HUES48 (cell line): Measurements from ENCODE around the gene ZNF529.
A peak's percentile ranks its signal among the peaks of the same experiment; 100 is the strongest.

Source experiments
- H3K27ac ChIP-seq: one replicate; pipeline ENCODE4 v1.7.0; 2013; ENCODE audit warnings: low read depth, low read length, inconsistent platforms
- H3K27me3 ChIP-seq: 2 replicates; pipeline ENCODE4 v1.6.1; 2013; ENCODE audit warnings: mild to moderate bottlenecking, low read length; ENCODE audit not compliant: control insufficient read depth, insufficient read depth
- H3K36me3 ChIP-seq: 2 replicates; pipeline ENCODE4 v1.6.1; 2013; ENCODE audit warnings: low read length; ENCODE audit not compliant: control insufficient read depth, insufficient read depth
- H3K4me1 ChIP-seq: 2 replicates; pipeline ENCODE4 v1.6.1; 2013; ENCODE audit warnings: mild to moderate bottlenecking, low read length; ENCODE audit not compliant: control insufficient read depth, insufficient read depth
- H3K4me3 ChIP-seq: 2 replicates; pipeline ENCODE4 v1.5.1; 2013; ENCODE audit warnings: mild to moderate bottlenecking, low read depth, low read length
- H3K9ac ChIP-seq: 2 replicates; pipeline ENCODE4 v1.6.1; 2013; ENCODE audit warnings: mild to moderate bottlenecking, low read depth, low read length, moderate library complexity
- H3K9me3 ChIP-seq: 2 replicates; pipeline ENCODE4 v1.6.1; 2013; ENCODE audit warnings: low read length; ENCODE audit not compliant: control insufficient read depth, insufficient read depth

Gene ZNF529

DNA sequence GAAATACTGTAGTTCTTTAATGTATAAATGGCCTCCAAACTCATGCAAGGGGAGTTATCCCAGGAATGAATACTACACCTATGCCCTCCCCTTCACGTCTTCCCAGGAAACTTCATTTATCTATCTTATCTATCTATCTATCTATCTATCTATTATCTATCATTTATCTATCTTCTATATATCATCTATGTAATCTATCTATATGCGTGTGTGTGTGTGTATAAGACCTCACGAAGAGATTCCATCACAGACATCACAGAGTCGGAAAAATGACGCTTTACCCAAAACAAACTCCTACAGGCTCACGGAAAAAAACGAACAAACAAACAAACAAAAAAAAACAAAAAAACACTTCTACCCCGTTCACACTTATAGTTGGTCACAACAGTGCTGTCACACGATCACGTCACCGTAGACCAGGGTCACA lies 486 bp downstream of the ZNF529 start:
- Histone ChIP-seq H3K9me3 (peaks cover 7% of the 10 kb centered on the region; the same call in 1 of the 2 replicates), H3K36me3 (peaks cover 27% of the 10 kb centered on the region), H3K9ac (peak overlapping the region; percentile 82), H3K27ac (peak overlapping the region; percentile 81), H3K4me1 (no peaks in the 10 kb centered on the region; the same call in none of the 2 replicates), H3K27me3 (no peaks in the 10 kb centered on the region), H3K4me3 (peak overlapping the region; percentile 94)

DNA sequence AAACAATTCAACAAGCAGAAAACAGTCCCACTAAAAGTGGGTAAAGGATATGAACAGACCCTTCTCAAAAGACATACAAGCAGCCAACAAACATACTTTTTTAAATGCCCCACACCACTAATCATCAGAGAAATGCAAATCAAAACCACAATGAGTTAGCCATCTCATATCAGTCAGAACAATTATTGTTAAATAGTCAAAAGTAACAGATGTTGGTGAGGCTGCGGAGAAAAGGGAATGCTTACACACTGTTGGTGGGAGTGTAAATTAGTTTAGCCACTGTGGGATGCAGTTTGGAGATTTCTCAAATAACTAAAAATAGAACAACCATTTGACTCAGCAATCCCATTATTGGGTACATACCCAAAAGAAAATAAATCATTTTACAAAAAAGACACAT lies 8.7 kb downstream of the ZNF529 start:
- H3K27me3 ChIP-seq: no peaks in the 10 kb centered on the region
- no peaks in the 10 kb centered on the region for H3K4me1 ChIP-seq
- no peak overlapping the region for H3K4me3 ChIP-seq
- H3K36me3 ChIP-seq: peaks cover 20% of the 10 kb centered on the region
- H3K27ac ChIP-seq: no peak overlapping the region
- H3K9ac ChIP-seq: no peak overlapping the region
- H3K9me3 ChIP-seq: peaks cover 59% of the 10 kb centered on the region

DNA sequence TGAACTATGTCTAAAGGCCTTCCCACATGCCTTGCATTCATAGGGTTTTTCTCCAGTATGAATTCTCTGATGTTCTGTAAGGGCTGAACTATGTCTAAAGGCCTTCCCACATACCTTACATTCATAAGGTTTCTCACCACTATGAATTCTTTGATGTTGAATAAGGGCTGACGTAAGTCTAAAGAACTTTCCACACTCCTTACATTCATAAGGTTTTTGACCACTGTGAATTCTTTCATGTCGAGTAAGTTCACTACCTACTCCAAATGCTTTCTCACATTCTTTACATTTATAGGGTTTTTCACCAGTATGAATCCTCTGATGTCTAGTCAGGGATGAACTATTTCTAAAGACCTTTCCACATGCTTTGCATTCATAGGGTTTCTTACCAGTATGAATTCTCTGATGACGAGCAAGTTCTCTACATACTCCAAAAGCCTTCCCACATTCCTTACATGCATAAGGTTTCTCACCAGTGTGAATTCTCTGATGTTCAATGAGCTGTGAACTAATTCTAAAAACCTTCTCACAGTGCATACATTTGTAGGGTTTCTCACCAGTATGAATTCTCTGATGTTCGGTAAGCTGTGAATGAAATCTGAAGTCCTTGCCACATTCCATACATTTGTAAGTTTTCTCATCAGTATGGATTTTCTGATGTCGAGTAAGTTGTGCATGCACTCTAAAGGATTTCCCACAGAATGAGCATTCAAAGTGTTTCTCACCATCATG lies 25.9 kb downstream of the ZNF529 start:
- Histone ChIP-seq H3K9me3 (peaks cover 98% of the 10 kb centered on the region), H3K4me3 (peak overlapping the region; percentile 33), H3K36me3 (peaks cover 83% of the 10 kb centered on the region), H3K9ac (no peak overlapping the region), H3K27me3 (no peaks in the 10 kb centered on the region), H3K4me1 (no peaks in the 10 kb centered on the region), H3K27ac (no peak overlapping the region)

DNA sequence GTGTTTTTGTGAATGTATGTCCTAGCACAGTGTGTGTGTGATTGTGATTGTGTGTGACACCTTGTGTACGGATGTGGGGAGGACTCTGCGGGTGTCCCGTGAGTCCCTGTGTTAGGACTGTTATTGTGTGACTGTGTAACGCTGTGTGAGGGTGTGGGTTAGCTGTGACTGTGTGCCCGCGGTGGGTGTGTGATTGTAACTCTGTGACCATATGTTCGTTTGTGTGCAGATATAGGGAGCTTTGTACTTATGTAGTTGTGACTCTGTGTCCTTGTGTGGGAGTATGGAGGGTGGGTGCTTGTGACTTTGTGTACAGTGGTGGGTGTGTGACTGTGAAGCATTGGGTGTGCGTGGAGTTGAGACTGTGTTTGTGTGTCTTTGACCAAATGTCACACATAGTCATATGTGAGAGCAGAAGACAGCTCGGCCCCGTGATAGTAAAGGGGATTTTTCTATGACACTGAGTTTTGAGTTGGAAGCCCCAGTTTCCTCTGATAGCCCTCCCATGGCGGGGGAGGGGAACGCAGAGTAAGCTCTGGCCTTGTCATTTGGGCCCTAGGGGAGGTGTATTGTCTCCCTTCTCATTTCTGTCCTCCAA lies 44.1 kb downstream of the ZNF529 start:
- H3K27ac ChIP-seq: peak overlapping the region; percentile 95

DNA sequence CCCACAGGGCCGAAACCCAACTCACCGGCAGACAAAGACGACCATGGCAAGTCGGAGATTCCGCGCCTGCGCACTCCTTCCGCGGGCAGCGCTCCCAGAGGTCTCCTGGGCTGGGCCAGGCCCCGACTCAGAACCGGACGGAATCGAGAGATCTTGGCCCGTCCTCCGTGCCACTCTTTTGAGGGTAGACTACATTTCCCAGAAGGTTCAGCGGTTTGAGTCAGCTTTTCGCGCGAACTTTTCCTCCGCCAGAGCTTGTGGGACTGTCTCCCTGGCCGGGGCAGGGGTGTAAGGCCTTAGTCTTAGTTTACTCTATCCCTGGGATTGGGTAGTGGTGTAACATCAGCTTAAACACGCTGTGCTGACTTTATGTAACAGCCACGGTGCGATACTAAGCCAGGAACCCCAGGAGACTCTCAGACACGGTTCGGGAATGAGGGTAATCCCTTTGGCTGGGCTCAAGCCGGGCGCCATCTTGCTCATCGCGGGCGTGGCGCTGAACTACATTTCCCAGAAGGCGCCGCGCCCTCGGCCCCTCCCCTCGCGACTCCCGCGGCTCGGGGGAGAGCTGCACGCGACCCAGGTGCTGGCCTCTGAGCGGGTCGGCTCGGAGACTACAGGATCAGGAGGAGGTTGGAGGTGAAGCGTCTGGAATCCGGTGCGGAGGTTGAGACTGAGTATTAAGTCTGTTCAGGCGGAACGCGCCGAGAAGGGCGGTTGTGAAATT lies 44.7 kb downstream of the ZNF529 start, which contains the start of gene ZNF260:
ZNF260 (minus strand) TSS at position 78 of the 727 bp plus-strand sequence. CDS start 13,033 bp downstream, outside the sequence.
- H3K4me1 ChIP-seq: peaks cover 8% of the 10 kb centered on the region
- H3K27ac ChIP-seq: peak within 1 kb of the TSS; percentile 95
- no peaks in the 10 kb centered on the region for H3K27me3 ChIP-seq
- H3K9me3 ChIP-seq: peaks cover 14% of the 10 kb centered on the region
- H3K9ac ChIP-seq: peak within 1 kb of the TSS; percentile 97
- H3K4me3 ChIP-seq: peak within 1 kb of the TSS; percentile 87
- peaks cover 14% of the 10 kb centered on the region for H3K36me3 ChIP-seq

More for the DNA sequence above, 44.1 kb downstream of the ZNF529 start:
- H3K9me3 ChIP-seq: peaks cover 18% of the 10 kb centered on the region
- H3K27me3 ChIP-seq: no peaks in the 10 kb centered on the region
- peak overlapping the region; percentile 97 for H3K9ac ChIP-seq
- peaks cover 10% of the 10 kb centered on the region for H3K36me3 ChIP-seq
- peaks cover 8% of the 10 kb centered on the region for H3K4me1 ChIP-seq
- H3K4me3 ChIP-seq: peak overlapping the region; percentile 87

DNA sequence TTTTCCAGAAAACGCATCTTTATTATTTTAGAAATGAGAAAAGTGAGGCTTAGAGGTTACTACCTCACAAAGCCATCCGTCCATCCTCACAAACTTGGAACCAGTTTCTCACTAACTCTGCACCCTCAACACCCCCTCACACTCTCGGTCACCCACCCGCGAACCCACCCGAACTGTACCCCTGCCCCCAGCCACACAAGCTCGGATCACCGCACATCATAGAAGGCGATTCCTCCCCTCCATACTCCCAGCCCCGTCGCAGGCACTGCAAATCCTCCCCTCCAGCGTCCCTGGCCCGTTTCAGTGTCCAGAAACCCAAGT lies 45.3 kb downstream of the ZNF529 start:
- Histone ChIP-seq H3K27me3 (no peaks in the 10 kb centered on the region), H3K9ac (peak overlapping the region; percentile 97), H3K4me3 (peak overlapping the region; percentile 87), H3K9me3 (peaks cover 15% of the 10 kb centered on the region), H3K4me1 (peaks cover 8% of the 10 kb centered on the region), H3K27ac (peak overlapping the region; percentile 95), H3K36me3 (peaks cover 19% of the 10 kb centered on the region)

DNA sequence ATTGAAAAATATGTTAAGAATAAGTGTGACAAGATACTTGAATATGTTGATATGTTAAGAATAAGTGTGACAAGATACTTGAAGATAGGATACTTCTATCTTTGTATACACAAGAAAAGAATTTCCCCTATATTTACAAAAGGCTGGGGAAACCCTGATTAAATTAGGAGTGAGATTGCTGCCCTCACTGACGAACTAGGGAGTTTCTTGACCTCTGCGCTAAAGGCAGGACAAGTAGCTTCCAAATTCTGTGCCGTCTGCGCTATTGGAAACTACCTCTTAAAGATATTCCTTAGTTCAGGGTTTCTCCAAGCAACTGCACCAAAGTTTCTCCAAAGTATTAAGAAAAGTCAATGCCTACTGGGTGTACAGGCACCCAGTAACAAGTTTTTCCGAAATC lies 45.8 kb downstream of the ZNF529 start:
- peak overlapping the region; percentile 95 for H3K27ac ChIP-seq
- H3K36me3 ChIP-seq: peaks cover 24% of the 10 kb centered on the region
- H3K4me3 ChIP-seq: peak overlapping the region; percentile 87
- no peaks in the 10 kb centered on the region for H3K27me3 ChIP-seq
- H3K4me1 ChIP-seq: peaks cover 8% of the 10 kb centered on the region
- peak overlapping the region; percentile 97 for H3K9ac ChIP-seq
- H3K9me3 ChIP-seq: peaks cover 18% of the 10 kb centered on the region

DNA sequence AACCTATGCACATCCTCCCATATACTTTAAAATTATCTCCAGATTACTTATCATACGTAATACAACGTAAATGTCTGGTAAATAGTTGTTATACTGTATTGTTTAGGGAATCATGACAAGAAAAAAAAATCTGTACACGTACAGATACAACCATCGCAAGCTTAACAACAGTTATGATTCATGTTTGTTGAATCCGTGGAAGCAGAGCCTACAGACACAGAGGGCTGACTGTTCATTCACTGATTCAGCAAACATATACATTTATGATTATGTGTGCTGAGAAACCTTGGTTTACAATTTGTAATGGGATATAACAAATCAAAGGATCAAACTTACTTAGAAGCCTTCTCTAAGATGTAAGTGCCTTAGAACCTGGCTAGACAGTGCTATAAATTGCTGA lies 46.5 kb downstream of the ZNF529 start:
- no peak overlapping the region for H3K9ac ChIP-seq
- H3K4me1 ChIP-seq: peaks cover 8% of the 10 kb centered on the region
- peaks cover 18% of the 10 kb centered on the region for H3K9me3 ChIP-seq
- H3K4me3 ChIP-seq: peak overlapping the region; percentile 87
- H3K27me3 ChIP-seq: no peaks in the 10 kb centered on the region
- peaks cover 27% of the 10 kb centered on the region for H3K36me3 ChIP-seq
- H3K27ac ChIP-seq: no peak overlapping the region

DNA sequence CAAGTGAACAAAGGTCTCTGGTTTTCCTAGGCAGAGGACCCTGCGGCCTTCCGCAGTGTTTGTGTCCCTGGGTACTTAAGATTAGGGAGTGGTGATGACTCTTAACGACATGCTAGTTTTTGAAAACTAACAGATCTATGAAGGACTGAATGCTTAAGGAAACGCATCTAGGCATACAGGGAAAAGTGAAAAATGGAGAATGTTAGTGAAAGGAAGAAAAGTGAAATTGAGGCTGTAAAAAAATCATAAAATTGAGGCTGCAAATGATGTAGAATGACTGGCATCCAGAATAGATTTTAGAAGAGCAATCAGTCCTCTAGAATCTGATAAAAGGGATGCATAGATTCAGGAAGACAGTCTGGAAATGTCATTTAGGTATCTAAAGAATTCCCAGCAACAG lies 48.5 kb downstream of the ZNF529 start:
- Histone ChIP-seq H3K4me3 (no peak overlapping the region), H3K4me1 (peaks cover 8% of the 10 kb centered on the region), H3K9ac (no peak overlapping the region), H3K9me3 (peaks cover 28% of the 10 kb centered on the region), H3K27me3 (no peaks in the 10 kb centered on the region), H3K36me3 (peaks cover 43% of the 10 kb centered on the region), H3K27ac (no peak overlapping the region)

DNA sequence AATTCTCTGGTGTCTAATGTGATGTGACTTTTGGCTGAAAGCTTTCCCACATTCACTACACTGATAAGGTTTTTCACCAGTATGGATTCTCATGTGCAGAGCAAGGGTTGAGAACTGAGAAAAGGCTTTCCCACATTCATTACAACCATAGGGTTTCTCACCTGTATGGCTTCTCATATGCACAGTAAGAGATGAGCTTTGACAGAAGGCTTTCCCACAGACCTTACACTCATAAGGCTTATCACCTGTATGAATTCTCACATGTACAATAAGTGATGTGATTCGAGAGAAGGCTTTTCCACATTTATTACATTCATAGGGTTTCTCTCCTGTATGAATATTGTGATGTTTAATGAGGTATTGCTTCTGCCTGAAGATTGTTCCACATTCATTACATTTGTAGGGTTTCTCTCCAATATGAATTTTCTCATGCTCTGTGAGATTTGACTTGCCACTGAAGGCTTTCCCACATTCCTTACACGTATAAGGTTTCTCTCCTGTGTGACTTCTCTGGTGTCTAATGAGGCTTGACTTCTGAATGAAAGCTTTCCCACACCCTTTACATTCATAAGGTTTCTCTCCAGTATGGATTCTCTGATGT lies 59.0 kb downstream of the ZNF529 start:
- Histone ChIP-seq H3K36me3 (peaks cover 75% of the 10 kb centered on the region), H3K9me3 (peaks cover 95% of the 10 kb centered on the region), H3K27ac (no peak overlapping the region), H3K27me3 (no peaks in the 10 kb centered on the region), H3K4me1 (no peaks in the 10 kb centered on the region), H3K4me3 (peak overlapping the region; percentile 2; the same call in 1 of the 2 replicates), H3K9ac (no peak overlapping the region)
